Endometrium (tissue), 2 donors: Measurements from ENCODE around the gene HMGN4.
"Not testable (repeated sequence)": the region's sequence is repeated elsewhere in the genome, so short reads cannot be mapped to it uniquely, and the experiment has no call there.

Source experiments
- FAIRE-seq: peaks from 2 replicates; lab custom pipeline; 2012; peaks lifted over from hg19 to GRCh38; lab: Jason Lieb, UNC
- donor health status: control.
- donor health status: control.

Gene HMGN4

DNA sequence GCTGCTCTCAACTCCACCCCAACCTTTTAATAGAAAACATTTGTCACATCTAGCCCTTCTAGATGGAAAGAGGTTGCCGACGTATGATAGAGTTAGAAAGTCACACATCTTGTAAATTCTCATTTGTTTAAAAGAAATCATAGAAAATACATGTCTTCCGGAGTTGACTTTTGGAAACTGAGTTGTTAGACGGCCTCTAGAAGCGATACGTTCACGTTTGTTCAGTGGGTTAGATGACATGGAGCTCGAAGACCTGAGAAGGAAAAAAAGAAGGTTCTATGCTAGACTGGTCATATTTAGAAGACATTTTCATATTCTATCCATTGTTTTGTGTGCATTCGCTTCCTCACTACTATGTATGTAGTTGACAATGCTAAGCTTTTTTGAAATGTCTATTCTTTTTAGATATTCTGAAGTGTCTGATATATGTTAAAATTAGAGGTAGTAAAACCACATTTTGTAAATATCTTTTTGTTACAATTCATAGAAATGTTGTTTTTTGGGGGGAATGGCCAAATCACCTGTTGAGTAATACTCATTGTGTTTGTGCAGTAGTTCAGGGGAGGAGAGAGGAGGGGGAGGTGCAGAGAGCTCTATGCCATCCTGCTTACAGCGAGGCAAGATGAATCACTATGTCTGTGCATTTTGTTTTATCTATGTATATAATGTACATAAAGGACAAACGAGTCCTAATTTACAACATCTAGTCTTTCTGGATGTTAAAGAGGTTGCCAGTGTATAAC is 15.5 kb upstream of the HMGN4 start:
- not testable (repeated sequence) for FAIRE-seq

DNA sequence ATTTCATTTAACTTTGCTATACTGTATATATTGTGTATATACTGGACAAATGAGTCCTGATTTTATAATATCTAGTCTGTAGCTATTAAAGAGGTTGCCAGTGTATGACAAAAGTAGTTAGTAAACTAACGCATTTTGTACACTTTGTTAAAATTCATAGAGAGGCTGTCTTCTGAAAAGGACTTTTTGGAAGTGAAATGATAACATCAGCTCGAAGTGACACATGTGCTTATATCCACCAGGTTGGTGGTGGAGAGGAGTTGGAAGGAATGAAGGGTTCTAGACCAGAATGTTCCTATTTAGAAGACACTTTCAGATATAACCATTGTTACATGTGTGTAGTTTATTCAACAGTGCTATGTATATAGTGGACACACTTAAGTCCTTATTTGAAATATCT is 13.9 kb upstream of the HMGN4 start:
- not testable (repeated sequence) for FAIRE-seq

DNA sequence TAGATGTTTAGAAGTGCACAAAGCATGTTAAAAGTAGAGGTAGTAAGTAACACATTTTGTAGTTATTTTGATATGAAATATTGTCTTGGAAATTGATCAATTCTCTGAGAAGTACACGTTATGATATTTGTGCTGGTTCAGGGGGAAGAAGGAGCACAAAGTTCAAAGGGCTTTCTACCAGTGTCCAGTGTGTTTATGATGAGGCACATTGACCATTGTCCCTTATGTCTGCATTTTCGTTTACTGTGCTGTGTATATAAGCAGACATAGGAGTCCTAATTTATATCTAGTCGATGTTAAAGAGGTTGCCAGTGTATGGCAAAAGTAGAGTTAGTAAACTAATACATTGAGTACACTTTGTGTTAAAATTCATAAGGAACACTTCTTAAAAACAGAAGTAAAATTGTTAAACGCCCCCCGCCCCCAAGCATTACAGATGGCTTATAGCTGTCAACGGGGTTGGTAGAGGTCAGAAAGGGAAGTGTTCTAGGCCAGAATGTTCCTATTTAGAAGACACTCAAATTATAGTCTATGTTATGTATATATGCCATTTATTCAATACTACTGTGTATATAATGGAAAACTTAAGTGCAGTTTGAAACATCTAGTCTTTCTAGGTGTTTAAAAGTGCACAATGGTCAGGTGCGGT is 13.3 kb upstream of the HMGN4 start:
- FAIRE-seq = no peak

DNA sequence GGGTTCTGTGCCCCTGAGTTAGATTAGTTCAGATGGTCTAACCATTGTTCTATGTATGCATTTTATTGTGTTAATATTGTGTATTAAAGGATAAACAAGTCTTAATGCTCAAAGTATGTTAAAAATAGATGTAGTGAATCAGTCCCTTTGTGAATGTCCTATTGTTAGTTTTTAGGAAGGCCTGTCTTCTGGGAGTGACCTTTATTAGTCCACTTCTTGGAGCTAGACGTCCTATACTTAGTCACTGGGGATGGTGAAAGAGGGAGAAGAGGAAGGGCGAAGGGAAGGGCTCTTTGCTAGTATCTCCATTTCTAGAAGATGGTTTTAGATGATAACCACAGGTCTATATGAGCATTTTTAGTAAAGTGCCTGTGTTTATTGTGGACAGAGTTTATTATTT is 12.3 kb upstream of the HMGN4 start:
- FAIRE-seq = no peak

DNA sequence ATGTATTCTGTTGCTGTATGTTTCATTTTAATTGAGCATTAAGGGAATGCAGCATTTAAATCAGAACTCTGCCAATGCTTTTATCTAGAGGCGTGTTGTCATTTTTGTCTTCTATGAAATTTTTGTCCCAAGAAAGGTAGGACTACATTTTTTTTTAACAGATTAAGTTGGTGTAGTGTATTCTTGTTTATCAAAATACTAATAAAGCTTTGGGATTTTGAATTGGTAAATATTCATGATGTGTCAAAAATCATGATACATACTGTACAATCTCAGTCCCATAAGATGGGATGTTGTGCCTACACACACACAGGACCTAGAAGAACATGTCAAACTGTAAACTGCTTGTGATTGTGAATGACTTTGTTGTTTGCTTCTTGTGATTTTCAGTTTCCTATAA is 11.2 kb upstream of the HMGN4 start:
- FAIRE-seq = no peak

DNA sequence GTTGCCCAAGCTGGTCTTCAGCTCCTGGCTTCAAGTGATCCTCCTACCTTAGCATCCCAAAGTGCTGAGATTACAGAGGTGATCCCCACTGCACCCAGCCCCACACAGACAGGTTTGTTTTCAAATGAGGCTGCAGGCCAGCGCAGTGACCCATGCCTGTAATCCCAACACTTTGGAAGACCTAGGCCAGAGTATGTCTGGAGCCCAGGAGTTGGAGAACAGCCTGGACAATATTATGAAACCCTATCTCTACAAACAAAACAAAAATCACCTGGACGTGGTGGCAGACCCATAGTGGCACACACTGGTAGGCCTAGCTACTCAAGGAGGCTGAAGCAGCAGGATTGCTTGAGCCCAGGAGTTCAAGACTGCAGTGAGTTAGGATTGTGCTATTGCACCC is 8.0 kb upstream of the HMGN4 start:
- no peak for FAIRE-seq

DNA sequence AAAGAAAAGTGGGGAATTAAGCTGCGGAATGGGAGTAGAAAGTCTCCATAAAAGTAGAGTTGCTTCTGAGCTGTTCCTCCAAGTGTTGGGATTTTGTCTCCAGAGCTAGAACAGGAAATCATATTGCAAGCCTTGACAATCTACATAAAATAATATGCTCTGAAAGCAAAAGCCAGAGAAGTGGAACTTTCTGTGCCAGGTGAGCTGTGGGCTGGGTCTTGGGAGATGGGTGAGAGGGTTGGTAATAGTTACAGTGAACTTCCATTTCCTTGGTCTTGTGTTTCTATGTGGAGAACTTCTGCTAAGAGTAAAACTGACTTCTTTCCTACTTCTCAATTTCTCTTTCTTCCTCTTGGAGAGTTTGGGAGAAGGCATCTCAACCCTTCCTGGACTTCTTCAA is 6.3 kb upstream of the HMGN4 start:
- no peak for FAIRE-seq

DNA sequence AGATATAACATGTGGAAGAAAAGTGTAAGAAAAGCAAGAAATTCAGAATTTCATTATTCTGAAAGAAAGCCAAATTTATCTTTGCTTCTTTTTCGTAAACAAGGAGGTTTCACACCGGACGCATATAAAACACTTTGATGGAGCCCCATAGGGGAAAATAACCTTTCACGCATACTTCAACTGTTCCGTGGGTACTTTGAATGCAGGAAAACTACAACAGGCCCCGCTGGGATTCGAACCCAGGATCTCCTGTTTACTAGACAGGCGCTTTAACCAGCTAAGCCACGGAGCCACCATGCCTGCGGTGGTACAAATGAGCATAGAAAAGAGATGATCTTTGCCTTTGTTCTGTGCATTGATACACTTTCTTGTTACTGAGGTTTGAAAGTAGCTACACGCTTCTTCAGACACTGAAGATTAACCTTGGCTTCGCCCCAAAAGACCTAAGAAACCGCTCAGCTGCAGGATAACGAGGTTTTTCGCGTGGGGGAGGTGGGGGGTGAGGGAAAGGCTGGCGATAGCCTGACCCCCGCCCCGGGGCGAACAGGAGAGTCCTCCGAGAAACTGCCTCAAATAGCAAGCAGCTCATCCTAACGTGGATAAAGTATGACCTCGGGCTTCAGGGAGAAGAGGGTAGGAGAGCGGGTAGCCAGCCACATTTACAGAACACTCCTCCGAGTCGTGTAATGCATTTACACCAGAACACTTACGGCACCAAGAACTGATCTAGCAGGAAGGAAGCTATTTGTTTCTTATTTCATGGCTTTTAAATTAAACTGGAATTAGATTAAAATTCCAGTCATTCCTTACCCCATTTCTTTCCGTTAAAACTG is 5.3 kb upstream of the HMGN4 start:
- no peak for FAIRE-seq

DNA sequence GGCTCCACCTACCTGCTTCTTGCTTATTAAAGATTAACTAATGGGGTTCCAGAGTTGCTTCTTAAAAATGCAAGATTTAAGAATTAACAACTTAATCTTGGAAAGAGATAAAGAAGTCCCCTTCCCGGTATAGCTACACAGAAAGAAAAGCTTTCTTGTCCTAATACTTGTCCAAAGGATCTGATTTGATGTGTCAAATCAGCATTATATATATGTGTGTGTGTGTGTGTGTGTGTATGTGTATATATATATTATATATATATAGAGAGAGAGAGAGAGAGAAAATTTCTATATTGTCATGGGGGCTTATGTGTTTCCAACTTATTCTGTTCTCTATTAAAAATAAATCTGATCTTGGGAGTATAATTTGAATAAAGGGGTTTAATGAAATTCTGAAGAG is 4.6 kb upstream of the HMGN4 start:
- FAIRE-seq = no peak

DNA sequence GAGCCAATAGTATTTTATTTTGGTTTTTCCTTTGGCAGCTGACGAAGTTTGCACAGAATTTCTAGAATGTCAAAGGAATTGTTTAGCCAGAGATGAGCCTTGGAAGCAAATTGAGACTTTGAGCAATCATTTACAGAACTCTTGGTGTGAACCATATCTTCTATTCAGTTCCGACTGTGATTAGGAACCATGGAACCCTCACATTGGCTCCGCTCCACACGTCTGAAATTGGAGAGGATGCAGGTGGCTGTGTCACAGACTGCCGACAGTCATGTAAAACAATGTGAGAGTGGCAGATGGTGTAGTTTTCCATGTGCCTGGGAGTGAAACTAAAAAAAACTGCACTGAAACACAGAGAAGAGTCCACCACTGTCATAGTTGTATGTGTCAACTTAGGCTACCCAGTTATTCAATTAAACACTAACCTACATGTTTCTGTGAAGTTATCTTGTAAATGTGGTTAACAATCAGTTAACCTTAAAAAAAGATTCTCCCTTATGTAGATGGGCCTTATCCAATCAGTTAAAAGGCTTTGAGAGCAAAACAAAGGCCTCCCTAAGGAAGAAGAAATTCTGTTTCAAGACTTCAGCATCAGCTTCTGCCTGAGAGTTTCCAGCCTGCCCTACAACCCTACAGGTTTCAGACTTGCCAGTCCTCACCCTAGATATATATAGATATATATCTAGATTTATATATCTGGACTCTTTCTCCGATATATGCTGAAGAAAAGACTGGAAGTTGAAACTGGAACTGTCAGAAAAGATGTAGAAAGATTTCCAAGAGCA is 3.3 kb upstream of the HMGN4 start:
- FAIRE-seq = no peak

DNA sequence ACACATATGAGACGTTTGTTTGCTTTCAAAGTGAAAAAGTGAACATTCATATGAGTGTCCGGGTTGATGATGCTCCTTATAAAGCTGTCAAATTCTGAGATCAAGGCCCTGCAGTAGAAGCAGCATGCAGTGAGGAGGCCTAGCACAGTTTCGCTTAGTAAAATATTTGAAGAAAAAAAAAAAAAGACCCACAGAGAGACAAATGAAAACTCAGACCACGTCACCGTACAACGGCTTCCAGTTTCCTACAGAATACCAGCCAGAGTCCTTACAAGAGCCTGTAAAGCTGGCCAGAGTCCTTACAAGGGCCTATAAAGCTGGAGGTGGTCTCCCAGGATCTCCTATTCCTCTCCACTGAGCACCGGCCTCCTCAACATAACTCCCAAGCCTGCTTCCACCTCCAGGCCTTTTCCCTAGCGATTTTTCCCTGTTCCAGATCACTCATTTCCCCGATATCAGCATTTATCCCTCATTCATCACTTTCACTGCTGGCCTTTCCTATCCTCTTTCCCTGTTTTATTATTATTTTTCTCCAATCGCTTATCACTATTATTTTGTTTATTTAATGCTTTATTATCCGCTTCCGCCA is 1.5 kb upstream of the HMGN4 start:
- FAIRE-seq = no peak

DNA sequence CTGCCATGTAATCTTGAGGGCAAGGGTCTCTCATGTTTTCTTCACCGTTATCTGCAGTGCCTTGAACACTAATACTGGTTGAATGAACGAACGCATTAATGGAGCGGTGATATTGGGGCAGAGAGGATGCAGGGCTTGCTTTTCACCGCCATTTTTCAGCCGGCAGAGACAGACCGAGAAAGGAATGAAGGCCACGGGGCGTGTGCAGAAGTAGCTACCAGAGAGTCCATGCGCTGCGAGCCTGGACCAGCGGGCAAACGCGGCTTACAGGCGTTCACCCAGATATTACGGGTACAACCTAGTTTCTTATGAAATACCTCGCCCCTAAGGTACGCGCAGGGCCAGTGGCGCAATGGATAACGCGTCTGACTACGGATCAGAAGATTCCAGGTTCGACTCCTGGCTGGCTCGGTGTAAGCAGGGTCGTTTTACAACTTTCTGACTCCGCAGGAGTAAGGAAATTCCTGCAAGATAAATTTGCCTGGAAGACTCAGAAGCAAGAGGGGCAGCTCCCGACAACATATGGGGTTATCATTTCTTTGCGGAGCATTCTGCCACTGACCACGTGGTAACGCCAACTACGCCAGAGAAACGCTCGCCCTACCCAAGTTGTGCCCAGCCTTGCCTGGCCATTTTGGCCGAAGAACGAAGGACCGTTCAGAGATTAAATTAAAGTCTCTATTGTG is 863 bp upstream of the HMGN4 start:
- no peak for FAIRE-seq

DNA sequence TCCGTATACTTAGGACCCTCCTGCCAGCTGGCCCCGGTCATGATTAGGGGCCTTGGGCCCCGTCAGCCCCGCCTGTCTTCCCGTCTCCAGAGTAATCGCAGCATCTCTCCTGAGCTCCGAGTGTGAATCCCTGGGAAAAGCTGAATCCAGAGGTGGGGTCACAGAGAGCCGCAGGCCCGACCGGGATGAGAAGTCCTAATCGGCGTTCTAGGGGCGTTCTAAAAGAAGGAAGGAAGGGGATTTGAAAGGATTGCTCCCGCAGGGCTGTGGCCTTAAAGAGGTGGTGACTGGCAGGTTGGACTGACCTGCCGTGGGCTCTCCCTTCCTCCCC is 371 bp downstream of the HMGN4 start:
- no peak for FAIRE-seq

DNA sequence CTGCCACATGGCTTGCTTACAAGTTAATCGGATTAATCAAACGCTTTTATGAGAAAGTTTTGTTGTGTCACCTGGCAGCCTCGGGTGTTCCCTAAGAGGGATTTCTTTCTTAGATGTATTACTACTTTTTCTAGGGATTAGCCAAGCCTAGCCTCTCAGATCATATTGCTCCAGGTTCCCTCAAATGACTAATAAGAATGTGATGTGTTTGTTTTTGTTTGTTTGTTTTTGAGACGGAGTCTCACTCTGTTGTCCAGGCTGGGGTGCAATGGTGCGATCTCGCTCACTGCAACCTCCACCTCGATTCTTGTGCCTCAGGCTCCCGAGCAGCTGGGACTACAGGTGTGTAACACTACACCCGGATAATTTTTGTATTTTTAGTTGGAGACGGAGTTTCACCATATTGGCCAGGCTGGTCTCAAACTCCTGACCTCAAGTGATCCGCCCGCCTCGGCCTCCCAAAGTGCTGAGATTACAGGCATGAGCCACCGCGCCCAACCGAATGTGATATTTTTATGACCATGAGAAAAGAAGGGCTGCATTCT is 977 bp downstream of the HMGN4 start:
- FAIRE-seq = no peak

DNA sequence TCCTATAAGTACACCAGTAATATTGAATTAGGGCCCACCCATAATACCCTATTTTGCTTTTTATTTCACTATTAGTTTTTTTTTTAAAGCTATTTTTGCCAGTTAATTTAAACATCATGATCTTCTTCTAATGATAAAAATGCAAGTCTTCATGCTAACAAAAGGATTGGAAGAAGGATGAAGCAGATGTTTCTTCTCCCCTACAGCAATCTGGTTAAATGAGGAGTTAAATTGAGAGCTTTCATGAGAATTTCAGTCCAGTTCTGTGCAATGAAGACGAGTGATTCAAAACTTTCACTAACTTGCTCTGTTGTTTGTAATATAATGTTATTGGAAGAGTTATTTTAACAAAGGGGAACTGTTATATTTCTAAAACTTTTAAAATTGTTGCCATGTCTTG is 3.4 kb downstream of the HMGN4 start:
- FAIRE-seq = no peak

DNA sequence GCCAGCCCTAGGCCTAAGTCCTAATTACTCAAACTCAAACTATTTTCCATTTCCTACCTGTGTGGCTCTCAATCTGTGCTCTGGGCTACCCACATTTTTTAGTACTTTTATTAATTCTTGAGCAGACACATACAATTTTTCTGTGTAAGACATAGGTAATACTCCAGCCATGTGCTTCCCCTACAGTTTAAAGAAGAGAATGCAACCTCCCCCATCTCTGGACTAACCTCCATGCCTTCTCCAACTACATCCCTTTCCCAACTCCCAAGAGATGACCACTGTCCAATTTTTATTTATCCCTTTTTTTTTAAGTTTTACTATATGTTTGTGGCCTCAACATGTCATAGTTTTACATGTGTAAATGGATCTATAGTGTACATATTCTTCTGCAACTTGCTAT is 5.8 kb downstream of the HMGN4 start:
- no peak for FAIRE-seq

DNA sequence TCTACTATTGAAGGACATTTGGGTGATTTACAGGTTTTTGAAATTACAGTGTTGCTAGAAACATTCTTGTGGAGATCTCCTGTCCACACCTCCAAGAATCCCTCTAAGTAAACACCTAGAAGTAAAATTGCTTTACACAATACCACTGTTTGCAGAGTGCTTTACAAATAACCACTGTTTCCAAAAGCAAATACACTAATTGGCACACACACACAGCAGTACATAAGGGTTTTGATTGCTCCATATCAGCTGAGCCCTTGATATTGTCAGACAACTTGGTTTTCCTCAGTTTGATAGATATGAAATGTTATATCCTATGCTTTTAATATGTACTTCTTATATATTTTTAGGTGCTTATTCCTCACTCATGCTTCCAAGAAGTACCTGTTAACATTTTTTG is 6.3 kb downstream of the HMGN4 start:
- no peak for FAIRE-seq

DNA sequence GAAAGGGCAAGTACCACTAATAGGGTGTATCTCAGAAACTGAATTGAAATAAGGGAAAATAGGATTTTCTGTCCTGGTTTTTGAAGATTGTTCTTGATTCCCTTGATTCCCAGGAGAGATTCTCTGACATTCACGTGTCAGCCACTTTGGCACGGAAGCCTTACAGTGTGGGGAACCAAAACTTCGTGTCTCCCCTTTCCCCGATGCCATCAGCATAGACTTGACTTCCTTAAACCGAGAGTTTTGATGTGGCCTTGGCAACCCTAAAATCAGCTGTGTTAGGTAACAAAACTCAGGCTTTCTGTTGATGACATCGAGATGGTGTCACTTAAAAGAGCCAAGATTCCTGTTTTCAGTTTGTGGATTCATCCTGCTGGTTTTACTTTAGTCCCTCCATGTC is 7.5 kb downstream of the HMGN4 start:
- FAIRE-seq = no peak

DNA sequence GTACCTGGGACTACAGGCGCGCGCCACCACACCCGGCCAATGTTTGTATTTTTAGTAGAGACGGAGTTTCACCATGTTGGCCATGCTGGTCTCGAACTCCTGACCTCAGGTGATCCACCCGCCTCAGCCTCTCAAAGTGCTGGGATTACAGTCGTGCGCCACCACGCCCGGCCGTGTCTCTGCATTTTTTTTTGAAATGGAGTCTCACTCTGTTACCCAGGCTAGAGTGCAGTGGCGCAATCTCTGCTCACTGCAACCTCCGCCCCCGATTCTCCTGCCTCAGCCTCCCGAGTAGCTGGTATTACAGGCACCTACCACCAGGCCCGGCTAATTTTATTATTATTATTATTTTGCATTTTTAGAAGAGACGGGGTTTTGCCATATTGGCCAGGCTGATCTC is 9.2 kb downstream of the HMGN4 start:
- not testable (repeated sequence) for FAIRE-seq

DNA sequence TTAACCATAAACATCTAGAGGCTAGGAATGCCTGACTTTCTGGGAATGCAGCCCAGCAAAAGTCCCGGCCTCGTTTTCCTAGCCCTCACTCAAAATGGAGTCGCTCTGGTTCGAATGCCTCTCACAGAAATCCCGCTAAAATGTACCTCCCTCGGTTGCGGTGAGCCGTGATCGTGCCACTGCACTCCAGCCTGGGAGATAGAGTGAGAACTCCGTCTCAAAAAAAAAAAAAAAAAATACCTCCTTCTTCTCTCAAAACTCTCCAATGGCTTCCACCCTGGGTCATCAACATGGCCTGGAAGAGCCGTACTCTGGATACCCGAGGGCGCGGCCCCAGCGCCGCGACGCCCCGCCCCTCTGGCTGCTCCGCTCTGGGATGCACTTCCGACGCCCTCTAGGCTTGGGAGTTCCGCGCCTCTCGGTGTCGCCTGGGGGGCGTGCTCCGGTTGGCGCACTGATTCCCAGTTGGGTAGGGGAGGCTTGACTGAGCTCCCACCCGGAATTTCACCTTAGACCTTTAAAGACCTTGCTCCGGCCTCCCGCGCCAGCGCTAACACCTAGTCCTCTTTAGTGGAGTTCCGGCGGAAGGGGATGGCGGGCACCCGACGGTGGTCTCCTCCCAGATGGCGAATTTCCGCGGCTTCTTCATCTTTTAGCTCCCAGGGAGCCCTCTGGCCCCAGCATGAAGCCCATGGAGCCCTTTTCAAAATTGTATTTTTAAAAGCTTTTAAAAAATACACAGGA is 12.3 kb downstream of the HMGN4 start:
- no peak for FAIRE-seq

DNA sequence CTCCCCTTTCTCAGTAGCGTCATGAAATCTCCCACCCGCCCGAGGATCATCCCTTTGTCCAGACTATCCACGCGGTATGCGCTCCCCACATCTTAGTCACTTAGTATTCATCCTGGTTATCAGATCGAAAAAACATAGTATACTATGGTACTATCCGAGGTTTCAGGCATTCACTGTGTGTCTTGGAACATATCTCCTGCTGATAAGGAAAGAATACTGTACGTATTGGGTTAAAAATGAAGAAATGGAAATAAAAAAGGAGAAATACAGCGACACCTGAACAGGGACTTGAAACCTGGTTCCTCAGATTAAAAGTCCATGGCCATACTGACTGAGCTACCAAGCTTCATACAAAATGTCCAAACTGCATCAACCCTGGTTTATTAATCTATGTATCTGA is 14.0 kb downstream of the HMGN4 start:
- FAIRE-seq = no peak
